Measurements from ENCODE around the gene APOBEC3C. TPM values are rescaled to one million over a fixed set of nuclear protein-coding genes. Genes with fewer than 3 reads are reported as not detected.
"Not testable (repeated sequence)": the region's sequence is repeated elsewhere in the genome, so short reads cannot be mapped to it uniquely, and the experiment has no call there.

Gene APOBEC3C
- total and polyA plus RNA-seq, 12 donors: 10.6 to 88.2 (median 40.5) TPM

GRCh38 chr22:39010946-39011345 is 3.1 kb upstream of the APOBEC3C start:
- TF ChIP-seq POLR2A (IDR thresholded peaks at IDR 0.05) (no peak), CTCF (IDR thresholded peaks at IDR 0.05) (no peak)
- H3K4me3 ChIP-seq: no peak overlapping the region
- H3K9me3 ChIP-seq (replicated peaks in 1 of 3): no peaks in the 10 kb centered on the region
- H3K4me1 ChIP-seq (replicated peaks in 1 of 2): peaks cover 10 to 15% of the 10 kb centered on the region in 2 donors
- 81 to 82% (median 81%) methylated on average over 15 of the region's 15 CpGs for WGBS, 4 donors
- intact Hi-C loops (cut with DNase I): loop anchor here in 1 of 2 donors (10.0 kb wide), 1 partner anchor 124 kb away; no protein-coding TSS in a partner anchor
- no peak overlapping the region for H3K27ac ChIP-seq
- H3K36me3 ChIP-seq (replicated peaks in 1 of 2): no peaks in the 10 kb centered on the region
- no peaks in the 10 kb centered on the region for H3K27me3 ChIP-seq
- peak in 1 of 7 donors; percentile 12 for DNase-seq

- no peak overlapping the region for H3K4me3 ChIP-seq
- no peak for TF ChIP-seq POLR2A (IDR thresholded peaks at IDR 0.05)
- no peak for TF ChIP-seq CTCF (IDR thresholded peaks at IDR 0.05)
- no peaks in the 10 kb centered on the region for H3K27me3 ChIP-seq
- 81 to 87% (median 83%) methylated on average over 29 of the region's 29 CpGs for WGBS, 4 donors
- intact Hi-C loops (cut with DNase I): loop anchor here in 1 of 2 donors (10.0 kb wide), 1 partner anchor 122 kb away; no protein-coding TSS in a partner anchor
- DNase-seq: peak in 1 of 7 donors; percentile 15
- H3K36me3 ChIP-seq (replicated peaks in 1 of 2): no peaks in the 10 kb centered on the region
- no peaks in the 10 kb centered on the region for H3K9me3 ChIP-seq (replicated peaks in 1 of 3)
- H3K27ac ChIP-seq: peak overlapping the region in 1 of 5 donors; percentile 79
- peaks cover 10 to 15% of the 10 kb centered on the region in 2 donors for H3K4me1 ChIP-seq (replicated peaks in 1 of 2)
These were observed 1.2 kb upstream of the APOBEC3C start for GRCh38 chr22:39012533-39013511.

GRCh38 chr22:39013561-39013941 is 506 bp upstream of the APOBEC3C start:
- not testable (repeated sequence) for H3K27me3 ChIP-seq; H3K36me3 ChIP-seq (replicated peaks in 1 of 2); DNase-seq; H3K9me3 ChIP-seq (replicated peaks in 1 of 3)
- peak overlapping the region in 2 of 4 donors; percentile 56 to 68 for H3K4me3 ChIP-seq
- peaks cover 10 to 15% of the 10 kb centered on the region in 2 donors for H3K4me1 ChIP-seq (replicated peaks in 1 of 2)
- 36 to 70% (median 60%) methylated on average over 6 of the region's 6 CpGs for WGBS, 4 donors
- H3K27ac ChIP-seq: peak overlapping the region in 4 of 5 donors; percentile 79 to 96 (median 86)
- intact Hi-C loops (cut with DNase I): loop anchor here in 1 of 2 donors (10.0 kb wide), 1 partner anchor 121 kb away; no protein-coding TSS in a partner anchor

DNA sequence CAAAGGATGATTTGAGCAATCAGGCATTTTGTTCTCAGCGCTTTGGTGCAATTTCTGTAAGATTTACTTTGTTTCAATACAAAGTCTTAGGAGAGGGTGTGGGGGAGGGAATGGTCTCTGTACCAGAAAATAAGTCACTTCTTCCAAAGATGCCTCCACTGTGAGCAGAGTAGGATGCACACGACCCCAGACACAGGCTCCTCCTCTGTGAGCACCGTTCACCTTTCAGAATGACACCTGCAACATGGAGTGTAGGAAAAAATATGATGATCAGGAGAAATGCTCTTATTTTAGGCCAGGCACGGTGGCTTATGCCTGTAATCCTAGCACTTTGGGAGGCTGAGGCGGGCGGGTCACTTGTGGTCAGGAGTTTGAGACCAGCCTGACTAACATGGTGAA is 665 bp downstream of the APOBEC3C start:
- H3K27me3 ChIP-seq; H3K36me3 ChIP-seq (replicated peaks in 1 of 2); H3K9me3 ChIP-seq (replicated peaks in 1 of 3); DNase-seq: not testable (repeated sequence)
- Histone ChIP-seq H3K4me1 (replicated peaks in 1 of 2) (peaks cover 10 to 15% of the 10 kb centered on the region in 2 donors), H3K27ac (peak overlapping the region in 4 of 5 donors; percentile 79 to 96 (median 86)), H3K4me3 (peak overlapping the region; percentile 10 to 68 (median 40))
- WGBS, 4 donors: 11 to 31% (median 27%) methylated on average over 4 to 6 of the region's 6 CpGs
- intact Hi-C loops (cut with DNase I): loop anchor here in 1 of 2 donors (10.0 kb wide), 1 partner anchor 120 kb away; no protein-coding TSS in a partner anchor

DNA sequence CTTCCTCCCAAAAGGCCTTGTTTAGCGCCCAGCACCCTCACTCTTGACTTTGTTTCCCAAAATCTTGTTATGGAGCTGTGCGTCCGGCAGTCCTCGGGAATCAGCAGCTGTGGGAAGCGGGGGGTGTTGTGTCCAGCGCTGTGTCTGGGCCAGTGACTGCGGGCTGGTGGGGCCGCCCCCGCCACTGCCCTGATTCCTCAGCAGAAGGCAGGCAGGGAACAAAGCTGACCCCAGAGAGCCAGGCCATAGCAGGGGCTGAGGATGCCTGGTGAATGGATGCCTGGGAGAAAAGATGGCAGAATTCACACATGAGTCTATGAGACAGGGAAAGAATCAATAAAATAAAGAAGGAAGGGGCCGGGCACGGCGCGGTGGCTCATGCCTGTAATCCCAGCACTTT is 2.5 kb downstream of the APOBEC3C start:
- H3K9me3 ChIP-seq (replicated peaks in 1 of 3): no peaks in the 10 kb centered on the region
- 93 to 98% (median 95%) methylated on average over 8 to 13 of the region's 13 CpGs for WGBS, 4 donors
- TF ChIP-seq POLR2A (IDR thresholded peaks at IDR 0.05) (no peak), CTCF (IDR thresholded peaks at IDR 0.05) (no peak)
- no peak overlapping the region for H3K4me3 ChIP-seq
- DNase-seq: no peak
- no peaks in the 10 kb centered on the region for H3K36me3 ChIP-seq (replicated peaks in 1 of 2)
- H3K4me1 ChIP-seq (replicated peaks in 1 of 2): peaks cover 15 to 21% of the 10 kb centered on the region in 2 donors
- H3K27ac ChIP-seq: no peak overlapping the region
- intact Hi-C loops (cut with DNase I): loop anchor here in 1 of 2 donors (10.0 kb wide), 1 partner anchor 118 kb away; no protein-coding TSS in a partner anchor
- H3K27me3 ChIP-seq: no peaks in the 10 kb centered on the region
